Hepatocyte (in vitro differentiated cells): Measurements from ENCODE around the gene MPLKIP. TPM values are rescaled to one million over a fixed set of nuclear protein-coding genes. Genes with fewer than 3 reads are reported as not detected.

ENCODE experiments used
- DNase-seq: peaks from one replicate; pipeline ENCODE4 v3.0.0-alpha.2; 2016; ENCODE audit warnings: low spot score
- H2AFZ ChIP-seq: fragments of 200-600 bp; sonication (generic); 2 replicates; pipeline ENCODE4 v1.6.0; 2016; ENCODE audit warnings: antibody characterized with exemption, mild to moderate bottlenecking
- H3K27ac ChIP-seq: fragments of 200-600 bp; sonication (generic); 2 replicates; pipeline ENCODE4 v1.5.1; 2016; ENCODE audit warnings: mild to moderate bottlenecking
- H3K27me3 ChIP-seq: fragments of 200-600 bp; sonication (generic); 2 replicates; pipeline ENCODE4 v1.6.1; 2016
- H3K36me3 ChIP-seq: fragments of 200-600 bp; sonication (generic); replicated peaks from 2 replicates; pipeline ENCODE4 v1.5.1; 2016; ENCODE audit warnings: low read depth; ENCODE audit not compliant: insufficient read depth
- H3K4me1 ChIP-seq: fragments of 200-600 bp; sonication (generic); 2 replicates; pipeline ENCODE4 v1.5.1; 2016; ENCODE audit warnings: mild to moderate bottlenecking, moderate library complexity; ENCODE audit not compliant: insufficient read depth
- H3K4me2 ChIP-seq: fragments of 200-600 bp; sonication (generic); 2 replicates; pipeline ENCODE4 v1.6.0; 2016
- H3K4me3 ChIP-seq: fragments of 200-600 bp; sonication (generic); 2 replicates; pipeline ENCODE4 v1.5.1; 2016; ENCODE audit warnings: mild to moderate bottlenecking
- H3K79me2 ChIP-seq: fragments of 200-600 bp; sonication (generic); 2 replicates; pipeline ENCODE4 v1.6.0; 2017; ENCODE audit warnings: mild to moderate bottlenecking
- H3K9me2 ChIP-seq: fragments of 200-600 bp; sonication (generic); replicated peaks from 2 replicates; pipeline ENCODE4 v1.6.0; 2017; ENCODE audit warnings: mild to moderate bottlenecking; ENCODE audit not compliant: insufficient read depth
- H3K9me3 ChIP-seq: fragments of 200-600 bp; sonication (generic); 2 replicates; pipeline ENCODE4 v1.5.1; 2016; ENCODE audit warnings: low read depth, mild to moderate bottlenecking
- H4K20me1 ChIP-seq: fragments of 200-600 bp; sonication (generic); 2 replicates; pipeline ENCODE4 v1.6.0; 2016; ENCODE audit warnings: mild to moderate bottlenecking; ENCODE audit not compliant: insufficient read depth, poor library complexity, severe bottlenecking
- CTCF ChIP-seq: fragments of 200-600 bp; sonication (generic); IDR thresholded peaks from 2 replicates; pipeline ENCODE4 v1.5.1; 2016; ENCODE audit warnings: antibody characterized with exemption, mild to moderate bottlenecking; ENCODE audit not compliant: poor library complexity
- EZH2 ChIP-seq: fragments of 200-600 bp; sonication (generic); IDR thresholded peaks from 2 replicates; pipeline ENCODE4 v1.6.1; 2016; ENCODE audit warnings: antibody characterized with exemption, mild to moderate bottlenecking, borderline replicate concordance
- EZH2phosphoT487 ChIP-seq: fragments of 200-600 bp; sonication (generic); IDR thresholded peaks from one replicate; pipeline ENCODE4 v1.6.1; 2018; ENCODE audit warnings: antibody characterized with exemption, mild to moderate bottlenecking, low read depth, moderate library complexity; ENCODE audit not compliant: unreplicated experiment, severe bottlenecking
- WGBS: methylation state at CpG from one replicate; pipeline ENCODE4 v1.1.6; 2016; ENCODE audit warnings: low lambda C conversion rate; ENCODE audit errors: missing lambda C conversion rate; 5-methylcytosine and 5-hydroxymethylcytosine counted together
- polyA plus RNA-seq: library from polyadenylated mRNA; unstranded; fragments of >200 nt; fragmentation: Nextera tagmentation; extraction: Ambion mirVana; gene quantifications from 2 replicates; pipeline ENCODE4 v1.2.1, GENCODE V29; 2016
- total RNA-seq: library from RNA; depleted of rRNA; stranded (reverse); fragments of >200 nt; gene quantifications from 2 replicates; pipeline ENCODE4 v1.2.3, GENCODE V29; 2014

The MPLKIP gene
- total and polyA plus RNA-seq, 2 experiments from 2014 or later, result 42.5 to 70.9 TPM

GRCh38 chr7:40101201-40101600, 33.2 kb downstream of the MPLKIP start:
- H3K9me2 ChIP-seq, result no peaks in the 10 kb centered on the region
- peaks cover 3% of the 10 kb centered on the region for H3K4me1 ChIP-seq
- no peaks in the 10 kb centered on the region for H3K9me3 ChIP-seq
- no peak overlapping the region for H3K4me3 ChIP-seq
- DNase-seq, result no peak
- H3K27me3 ChIP-seq, result no peaks in the 10 kb centered on the region
- no peaks in the 10 kb centered on the region for H3K36me3 ChIP-seq
- 87% methylated on average over 3 of the region's 3 CpGs for WGBS
- H3K79me2 ChIP-seq, result peaks cover 6% of the 10 kb centered on the region
- no peak overlapping the region for H3K27ac ChIP-seq
- no peaks in the 10 kb centered on the region for H4K20me1 ChIP-seq
- no peak overlapping the region for H2AFZ ChIP-seq
- H3K4me2 ChIP-seq, result no peak overlapping the region
- no peak for TF ChIP-seq EZH2phosphoT487
- no peak for TF ChIP-seq EZH2
- TF ChIP-seq CTCF, result no peak

- Histone ChIP-seq H3K36me3 (no peaks in the 10 kb centered on the region), H3K4me2 (no peak overlapping the region), H4K20me1 (no peaks in the 10 kb centered on the region), H2AFZ (no peak overlapping the region), H3K27ac (no peak overlapping the region), H3K9me2 (no peaks in the 10 kb centered on the region), H3K27me3 (no peaks in the 10 kb centered on the region), H3K79me2 (peaks cover 6% of the 10 kb centered on the region), H3K4me3 (no peak overlapping the region), H3K4me1 (peaks cover 3% of the 10 kb centered on the region), H3K9me3 (no peaks in the 10 kb centered on the region)
- WGBS, result 92% methylated on average over 4 of the region's 4 CpGs
- TF ChIP-seq EZH2 (no peak), CTCF (no peak), EZH2phosphoT487 (no peak)
- DNase-seq, result no peak
Observed at GRCh38 chr7:40099837-40100236, 34.6 kb downstream of the MPLKIP start.

GRCh38 chr7:40098810-40099209, 35.6 kb downstream of the MPLKIP start:
- H3K9me3 ChIP-seq, result no peaks in the 10 kb centered on the region
- H3K9me2 ChIP-seq, result no peaks in the 10 kb centered on the region
- peaks cover 6% of the 10 kb centered on the region for H3K79me2 ChIP-seq
- no peaks in the 10 kb centered on the region for H3K36me3 ChIP-seq
- no peak overlapping the region for H3K27ac ChIP-seq
- TF ChIP-seq CTCF, result no peak
- TF ChIP-seq EZH2phosphoT487, result no peak
- no peak for TF ChIP-seq EZH2
- H3K4me3 ChIP-seq, result no peak overlapping the region
- peaks cover 3% of the 10 kb centered on the region for H3K4me1 ChIP-seq
- DNase-seq, result no peak
- H4K20me1 ChIP-seq, result no peaks in the 10 kb centered on the region
- H2AFZ ChIP-seq, result no peak overlapping the region
- H3K4me2 ChIP-seq, result no peak overlapping the region
- H3K27me3 ChIP-seq, result no peaks in the 10 kb centered on the region

GRCh38 chr7:40097728-40098127, 36.7 kb downstream of the MPLKIP start:
- Histone ChIP-seq H3K4me1 (peaks cover 3% of the 10 kb centered on the region), H4K20me1 (no peaks in the 10 kb centered on the region), H3K36me3 (no peaks in the 10 kb centered on the region), H3K4me3 (no peak overlapping the region), H3K79me2 (peaks cover 6% of the 10 kb centered on the region), H3K27me3 (no peaks in the 10 kb centered on the region), H3K9me2 (no peaks in the 10 kb centered on the region), H2AFZ (no peak overlapping the region), H3K27ac (no peak overlapping the region), H3K4me2 (no peak overlapping the region), H3K9me3 (no peaks in the 10 kb centered on the region)
- 87% methylated on average over 2 of the region's 2 CpGs for whole genome bisulfite sequencing
- DNase-seq, result no peak
- TF ChIP-seq CTCF (no peak), EZH2phosphoT487 (no peak), EZH2 (no peak)
